ENCODE measurements around the gene ZNF385B. TPM values are rescaled to one million over a fixed set of nuclear protein-coding genes. Genes with fewer than 3 reads are reported as not detected.

Gene ZNF385B
- total RNA-seq, 2 donors from 2014 or later, result under 0.01 TPM; not detected in 1

GRCh38 chr2:179884193-179884592 is 22.8 kb upstream of the ZNF385B start:
- peaks cover 0 to 4% (median 0%) of the 10 kb centered on the region in 3 donors for H3K9me3 ChIP-seq
- H3K4me3 ChIP-seq, result no peak overlapping the region
- no peak for TF ChIP-seq POLR2A (IDR thresholded peaks at IDR 0.05)
- no peak for TF ChIP-seq CTCF (IDR thresholded peaks at IDR 0.05)
- H3K4me1 ChIP-seq, result no peaks in the 10 kb centered on the region
- no peaks in the 10 kb centered on the region for H3K27me3 ChIP-seq
- H3K36me3 ChIP-seq (replicated peaks in 1 of 2; ENCODE audit: insufficient read depth in 1 of 2, low read depth in 2 of 2), result no peaks in the 10 kb centered on the region
- ATAC-seq (no peak), DNase-seq (no peak)
- intact Hi-C loops (cut with DNase I), result no loop called here
- 66 to 67% methylated on average over 8 of the region's 8 CpGs for WGBS, 2 donors
- no peak overlapping the region for H3K27ac ChIP-seq

GRCh38 chr2:179882851-179883806 is 21.7 kb upstream of the ZNF385B start:
- Histone ChIP-seq H3K36me3 (replicated peaks in 1 of 2; ENCODE audit: insufficient read depth in 1 of 2, low read depth in 2 of 2) (no peaks in the 10 kb centered on the region), H3K9me3 (no peaks in the 10 kb centered on the region), H3K4me1 (no peaks in the 10 kb centered on the region), H3K27ac (no peak overlapping the region), H3K4me3 (no peak overlapping the region), H3K27me3 (no peaks in the 10 kb centered on the region)
- 75 to 91% methylated on average over 6 of the region's 6 CpGs for WGBS, 2 donors
- DNase-seq, result no peak
- no peak for ATAC-seq
- TF ChIP-seq CTCF (IDR thresholded peaks at IDR 0.05) (no peak), POLR2A (IDR thresholded peaks at IDR 0.05) (no peak)
- intact Hi-C loops (cut with DNase I), result no loop called here

GRCh38 chr2:179877601-179878364 is 16.4 kb upstream of the ZNF385B start:
- no peaks in the 10 kb centered on the region for H3K9me3 ChIP-seq
- no peak for ATAC-seq
- no peaks in the 10 kb centered on the region for H3K36me3 ChIP-seq (replicated peaks in 1 of 2; ENCODE audit: insufficient read depth in 1 of 2, low read depth in 2 of 2)
- H3K4me1 ChIP-seq, result no peaks in the 10 kb centered on the region
- intact Hi-C loops (cut with DNase I), result no loop called here
- WGBS, 2 donors, result 73 to 78% methylated on average over 4 of the region's 4 CpGs
- no peak overlapping the region for H3K4me3 ChIP-seq
- H3K27me3 ChIP-seq, result no peaks in the 10 kb centered on the region
- no peak overlapping the region for H3K27ac ChIP-seq
- no peak for DNase-seq
- no peak for TF ChIP-seq CTCF (IDR thresholded peaks at IDR 0.05)
- TF ChIP-seq POLR2A (IDR thresholded peaks at IDR 0.05), result no peak

- intact Hi-C loops (cut with DNase I), result no loop called here
- H3K36me3 ChIP-seq (replicated peaks in 1 of 2; ENCODE audit: insufficient read depth in 1 of 2, low read depth in 2 of 2), result no peaks in the 10 kb centered on the region
- WGBS, 2 donors, result 79 to 89% methylated on average over 1 of the region's 1 CpG
Measured at GRCh38 chr2:179876266-179876665, 14.9 kb upstream of the ZNF385B start.

More at GRCh38 chr2:179876266-179876665, 14.9 kb upstream of the ZNF385B start:
- no peak for ATAC-seq
- no peak for DNase-seq
- H3K4me3 ChIP-seq, result no peak overlapping the region
- TF ChIP-seq POLR2A (IDR thresholded peaks at IDR 0.05) (no peak), CTCF (IDR thresholded peaks at IDR 0.05) (no peak)
- no peaks in the 10 kb centered on the region for H3K27me3 ChIP-seq
- H3K27ac ChIP-seq, result no peak overlapping the region
- no peaks in the 10 kb centered on the region for H3K9me3 ChIP-seq
- H3K4me1 ChIP-seq, result no peaks in the 10 kb centered on the region

All from body of pancreas (tissue), 4 donors.